Astrocyte (in vitro differentiated cells and primary cell): Measurements from ENCODE around the gene TGM2. TPM values are rescaled to one million over a fixed set of nuclear protein-coding genes. Genes with fewer than 3 reads are reported as not detected.

ENCODE experiments used
- DNase-seq: peaks from one replicate; pipeline ENCODE4 v3.0.0-alpha.2; 2010; ENCODE audit warnings: low read depth
- FAIRE-seq: peaks from 2 replicates; lab custom pipeline; 2011; peaks lifted over from hg19 to GRCh38; lab: Jason Lieb, UNC
- H2AFZ ChIP-seq: 2 replicates; pipeline ENCODE4 v1.6.0; 2012; ENCODE audit warnings: low read depth, low read length, inconsistent platforms
- H3K27ac ChIP-seq: 2 replicates; pipeline ENCODE4 v1.5.1; 2011; ENCODE audit warnings: low read depth, low read length, inconsistent platforms
- H3K27me3 ChIP-seq: 2 replicates; pipeline ENCODE4 v1.6.0; 2011; ENCODE audit warnings: low read length, inconsistent platforms; ENCODE audit not compliant: insufficient read depth
- H3K36me3 ChIP-seq: 2 replicates; pipeline ENCODE4 v1.5.1; 2011; ENCODE audit warnings: low read length, inconsistent platforms; ENCODE audit not compliant: insufficient read depth
- H3K4me1 ChIP-seq: 2 replicates; pipeline ENCODE4 v1.5.1; 2011; ENCODE audit warnings: low read length, inconsistent platforms; ENCODE audit not compliant: insufficient read depth
- H3K4me2 ChIP-seq: 2 replicates; pipeline ENCODE4 v1.6.0; 2012; ENCODE audit warnings: low read length, inconsistent platforms
- H3K4me3 ChIP-seq: 2 replicates; pipeline ENCODE4 v1.5.1; 2011; ENCODE audit warnings: low read depth, mild to moderate bottlenecking, low read length, inconsistent platforms; ENCODE audit not compliant: insufficient read depth
- H3K79me2 ChIP-seq: 2 replicates; pipeline ENCODE4 v1.6.0; 2012; ENCODE audit warnings: mild to moderate bottlenecking, low read length, inconsistent platforms; ENCODE audit not compliant: insufficient read depth
- H3K9ac ChIP-seq: 2 replicates; pipeline ENCODE4 v1.6.0; 2012; ENCODE audit warnings: mild to moderate bottlenecking, low read length, inconsistent platforms
- H3K9me3 ChIP-seq: 2 replicates; pipeline ENCODE4 v1.5.1; 2012; ENCODE audit warnings: low read depth, mild to moderate bottlenecking, low read length, inconsistent platforms; ENCODE audit not compliant: insufficient read depth
- H4K20me1 ChIP-seq: 2 replicates; pipeline ENCODE4 v1.6.0; 2012; ENCODE audit warnings: low read length, inconsistent platforms; ENCODE audit not compliant: insufficient read depth
- H3K27ac Mint-ChIP-seq: one replicate; pipeline ENCODE4 v1.8.0; 2021; ENCODE audit warnings: mild to moderate bottlenecking, mixed read lengths; ENCODE audit not compliant: unreplicated experiment
- H3K27me3 Mint-ChIP-seq: one replicate; pipeline ENCODE4 v1.8.0; 2021; ENCODE audit warnings: low read depth, mixed read lengths; ENCODE audit not compliant: unreplicated experiment
- H3K36me3 Mint-ChIP-seq: one replicate; pipeline ENCODE4 v1.8.0; 2021; ENCODE audit warnings: low read depth, mixed read lengths; ENCODE audit not compliant: unreplicated experiment
- H3K4me1 Mint-ChIP-seq: one replicate; pipeline ENCODE4 v1.8.0; 2021; ENCODE audit warnings: low read depth, mixed read lengths; ENCODE audit not compliant: unreplicated experiment
- H3K4me3 Mint-ChIP-seq: one replicate; pipeline ENCODE4 v1.8.0; 2021; ENCODE audit warnings: mild to moderate bottlenecking, moderate library complexity, mixed read lengths; ENCODE audit not compliant: unreplicated experiment
- H3K9me3 Mint-ChIP-seq: one replicate; pipeline ENCODE4 v1.8.0; 2021; ENCODE audit warnings: mild to moderate bottlenecking, mixed read lengths; ENCODE audit not compliant: unreplicated experiment
- CTCF ChIP-seq: IDR thresholded peaks from 2 replicates; pipeline ENCODE4 v1.5.1; 2011; ENCODE audit warnings: low read depth, mild to moderate bottlenecking, inconsistent platforms, low read length, moderate library complexity; ENCODE audit not compliant: insufficient read depth
- EZH2 ChIP-seq: IDR thresholded peaks from 2 replicates; pipeline ENCODE4 v1.6.1; 2012; ENCODE audit warnings: mild to moderate bottlenecking, low read length, inconsistent platforms; ENCODE audit not compliant: insufficient read depth
- total RNA-seq: library from RNA; stranded (reverse); gene quantifications from 2 replicates; pipeline ENCODE4 v1.2.1, GENCODE V29; 2021

The TGM2 gene
- total RNA-seq, 1 donor from 2014 or later: 98.9 TPM

DNA sequence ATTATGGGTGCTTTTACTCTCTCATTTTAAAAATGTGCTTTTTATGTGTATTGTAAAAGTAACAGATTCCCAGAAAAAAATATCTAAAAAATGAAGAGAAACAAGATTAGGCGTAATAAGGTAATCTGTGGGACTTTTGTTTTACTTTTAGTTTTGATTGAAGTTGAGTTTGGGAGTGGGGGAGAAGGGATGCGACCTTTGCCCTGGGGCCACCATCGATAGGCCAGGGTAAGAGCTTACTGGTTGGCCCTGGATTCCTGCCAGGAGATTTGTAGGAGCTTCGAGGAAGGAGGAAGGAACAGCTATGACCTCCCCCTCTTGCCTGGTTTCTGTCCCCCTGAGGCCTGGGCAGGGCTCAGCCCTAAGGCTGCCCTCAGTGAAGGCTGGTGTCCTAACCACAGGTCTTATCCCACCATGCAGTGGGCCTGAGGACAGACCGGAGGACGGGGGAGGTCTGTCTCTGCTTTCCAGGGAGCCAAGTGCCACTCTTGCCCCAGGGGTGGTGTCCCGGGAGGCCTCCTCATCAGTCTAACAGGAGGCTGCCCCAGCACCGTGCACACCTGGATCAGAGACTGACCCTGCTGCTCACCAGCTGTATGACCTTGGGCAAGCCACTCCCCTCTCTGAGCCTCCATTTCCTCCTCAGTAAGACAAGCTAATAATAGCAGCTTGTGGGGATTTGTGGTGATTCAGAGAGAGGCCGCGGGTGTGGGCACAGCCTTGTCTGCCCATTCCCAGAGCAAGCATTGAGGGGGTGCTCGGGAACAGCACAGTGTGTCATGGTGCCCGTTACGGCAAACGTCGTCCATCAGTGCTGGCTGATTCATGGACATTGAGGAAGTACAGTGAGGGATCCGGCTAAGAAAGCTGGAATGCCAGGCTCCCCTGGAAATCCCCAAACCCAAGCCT lies 21.2 kb downstream of the TGM2 start:
- no peak for TF ChIP-seq CTCF
- no peak for TF ChIP-seq EZH2
- Mint-ChIP-seq H3K4me3 (no peak overlapping the region), H3K9me3 (peaks cover 5% of the 10 kb centered on the region), H3K27ac (peak overlapping the region; percentile 92), H3K36me3 (peaks cover 17% of the 10 kb centered on the region), H3K27me3 (no peaks in the 10 kb centered on the region), H3K4me1 (peaks cover 31% of the 10 kb centered on the region)
- H3K9me3 ChIP-seq: no peaks in the 10 kb centered on the region
- no peak overlapping the region for H3K4me3 ChIP-seq
- no peaks in the 10 kb centered on the region for H3K27me3 ChIP-seq
- H2AFZ ChIP-seq: peak overlapping the region; percentile 46
- peak overlapping the region; percentile 32 for H3K4me2 ChIP-seq
- H3K79me2 ChIP-seq: no peaks in the 10 kb centered on the region
- H3K27ac ChIP-seq: peak overlapping the region; percentile 88
- no peak for FAIRE-seq
- DNase-seq: peak; percentile 93
- H4K20me1 ChIP-seq: no peaks in the 10 kb centered on the region
- H3K36me3 ChIP-seq: peaks cover 35% of the 10 kb centered on the region
- peak overlapping the region; percentile 74 for H3K9ac ChIP-seq
- peaks cover 26% of the 10 kb centered on the region for H3K4me1 ChIP-seq

DNA sequence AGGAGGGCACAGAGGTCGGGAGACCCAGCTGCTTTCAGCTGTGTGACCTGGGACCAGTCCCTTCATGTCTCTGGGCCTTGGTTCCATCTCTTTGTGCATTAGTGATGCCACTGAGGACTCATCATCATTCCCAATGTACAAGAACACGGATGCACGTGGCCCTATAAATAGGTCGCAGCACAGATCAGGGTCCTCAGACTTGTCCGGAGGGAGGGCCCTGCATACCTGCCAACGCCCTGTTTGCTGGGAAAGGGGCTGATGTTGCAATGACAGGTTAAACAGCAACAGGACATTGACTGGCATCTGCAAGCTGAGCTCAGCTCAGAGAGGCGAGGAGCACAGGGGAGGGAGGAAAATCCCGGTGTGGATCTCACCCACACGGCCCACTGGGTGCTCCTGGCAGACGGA lies 21.8 kb downstream of the TGM2 start:
- no peak overlapping the region for H3K4me2 ChIP-seq
- Mint-ChIP-seq H3K27me3 (no peaks in the 10 kb centered on the region), H3K36me3 (peaks cover 11% of the 10 kb centered on the region), H3K4me3 (no peak overlapping the region), H3K27ac (peak overlapping the region; percentile 92), H3K9me3 (peaks cover 3% of the 10 kb centered on the region), H3K4me1 (peaks cover 31% of the 10 kb centered on the region)
- H4K20me1 ChIP-seq: no peaks in the 10 kb centered on the region
- FAIRE-seq (no peak), DNase-seq (no peak)
- H2AFZ ChIP-seq: no peak overlapping the region
- peaks cover 36% of the 10 kb centered on the region for H3K36me3 ChIP-seq
- peaks cover 26% of the 10 kb centered on the region for H3K4me1 ChIP-seq
- no peaks in the 10 kb centered on the region for H3K9me3 ChIP-seq
- TF ChIP-seq CTCF: no peak
- no peak for TF ChIP-seq EZH2
- no peaks in the 10 kb centered on the region for H3K27me3 ChIP-seq
- H3K4me3 ChIP-seq: no peak overlapping the region
- no peak overlapping the region for H3K9ac ChIP-seq
- peak overlapping the region; percentile 6 for H3K27ac ChIP-seq
- no peaks in the 10 kb centered on the region for H3K79me2 ChIP-seq
